Measurements from ENCODE around the gene OR2L5. TPM values are rescaled to one million over a fixed set of nuclear protein-coding genes. Genes with fewer than 3 reads are reported as not detected.

Gene OR2L5
- total RNA-seq, 1 donor from 2014 or later: not detected

GRCh38 chr1:248000169-248000568, 13.3 kb upstream of the OR2L5 start:
- no peak for DNase-seq (ENCODE audit: low read depth)
- FAIRE-seq: no peak

GRCh38 chr1:248007778-248008177, 5.7 kb upstream of the OR2L5 start:
- TF ChIP-seq, protein P1, sequence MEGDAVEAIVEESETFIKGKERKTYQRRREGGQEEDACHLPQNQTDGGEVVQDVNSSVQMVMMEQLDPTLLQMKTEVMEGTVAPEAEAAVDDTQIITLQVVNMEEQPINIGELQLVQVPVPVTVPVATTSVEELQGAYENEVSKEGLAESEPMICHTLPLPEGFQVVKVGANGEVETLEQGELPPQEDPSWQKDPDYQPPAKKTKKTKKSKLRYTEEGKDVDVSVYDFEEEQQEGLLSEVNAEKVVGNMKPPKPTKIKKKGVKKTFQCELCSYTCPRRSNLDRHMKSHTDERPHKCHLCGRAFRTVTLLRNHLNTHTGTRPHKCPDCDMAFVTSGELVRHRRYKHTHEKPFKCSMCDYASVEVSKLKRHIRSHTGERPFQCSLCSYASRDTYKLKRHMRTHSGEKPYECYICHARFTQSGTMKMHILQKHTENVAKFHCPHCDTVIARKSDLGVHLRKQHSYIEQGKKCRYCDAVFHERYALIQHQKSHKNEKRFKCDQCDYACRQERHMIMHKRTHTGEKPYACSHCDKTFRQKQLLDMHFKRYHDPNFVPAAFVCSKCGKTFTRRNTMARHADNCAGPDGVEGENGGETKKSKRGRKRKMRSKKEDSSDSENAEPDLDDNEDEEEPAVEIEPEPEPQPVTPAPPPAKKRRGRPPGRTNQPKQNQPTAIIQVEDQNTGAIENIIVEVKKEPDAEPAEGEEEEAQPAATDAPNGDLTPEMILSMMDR (IDR thresholded peaks at IDR 0.05; ENCODE audit: insufficient read depth, low read length, severe bottlenecking): no peak
- Histone ChIP-seq H3K27me3 (ENCODE audit: control insufficient read depth, insufficient read depth, low read length) (no peaks in the 10 kb centered on the region), H3K36me3 (ENCODE audit: control insufficient read depth, insufficient read depth, low read length) (no peaks in the 10 kb centered on the region), H3K4me3 (ENCODE audit: low read depth, low read length) (no peak overlapping the region)
- no peak for FAIRE-seq
- DNase-seq (ENCODE audit: low read depth): no peak

More at GRCh38 chr1:248000169-248000568, 13.3 kb upstream of the OR2L5 start:
- TF ChIP-seq, protein P1 (IDR thresholded peaks at IDR 0.05; ENCODE audit: insufficient read depth, low read length, severe bottlenecking): no peak
- Histone ChIP-seq H3K4me3 (ENCODE audit: low read depth, low read length) (no peak overlapping the region), H3K27me3 (ENCODE audit: control insufficient read depth, insufficient read depth, low read length) (no peaks in the 10 kb centered on the region), H3K36me3 (ENCODE audit: control insufficient read depth, insufficient read depth, low read length) (no peaks in the 10 kb centered on the region)

GRCh38 chr1:248009681-248010080, 3.8 kb upstream of the OR2L5 start:
- Histone ChIP-seq H3K4me3 (ENCODE audit: low read depth, low read length) (no peak overlapping the region), H3K36me3 (ENCODE audit: control insufficient read depth, insufficient read depth, low read length) (no peaks in the 10 kb centered on the region), H3K27me3 (ENCODE audit: control insufficient read depth, insufficient read depth, low read length) (no peaks in the 10 kb centered on the region)
- no peak for DNase-seq (ENCODE audit: low read depth)
- TF ChIP-seq, protein P1 (IDR thresholded peaks at IDR 0.05; ENCODE audit: insufficient read depth, low read length, severe bottlenecking): no peak
- no peak for FAIRE-seq

- DNase-seq (ENCODE audit: low read depth) (no peak), FAIRE-seq (no peak)
- TF ChIP-seq, protein P1 (IDR thresholded peaks at IDR 0.05; ENCODE audit: insufficient read depth, low read length, severe bottlenecking): no peak
- Histone ChIP-seq H3K27me3 (ENCODE audit: control insufficient read depth, insufficient read depth, low read length) (no peaks in the 10 kb centered on the region), H3K36me3 (ENCODE audit: control insufficient read depth, insufficient read depth, low read length) (no peaks in the 10 kb centered on the region), H3K4me3 (ENCODE audit: low read depth, low read length) (no peak overlapping the region)
Observed at GRCh38 chr1:248015803-248016202, 2.3 kb downstream of the OR2L5 start.

DNA sequence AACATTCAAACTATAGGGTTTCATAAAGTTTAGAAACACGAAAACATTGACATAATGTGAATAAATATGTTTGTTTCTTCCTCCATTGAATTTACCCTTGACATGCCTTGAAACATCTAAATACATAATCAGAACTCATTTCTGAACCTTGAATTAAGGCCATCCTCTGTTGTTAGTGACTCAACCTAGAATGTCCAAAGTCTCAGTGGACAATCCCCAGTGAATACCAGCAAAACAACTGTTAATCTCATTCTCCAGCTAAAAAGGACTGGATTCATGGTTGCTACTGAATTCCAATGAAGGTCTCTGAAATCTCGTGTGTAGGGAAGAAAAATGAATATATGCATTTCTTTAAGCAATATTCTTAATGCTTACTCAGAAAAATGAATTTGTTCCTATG, 16.3 kb downstream of the OR2L5 start, which contains the start of gene OR2L2:
Gene OR2L2 (plus strand): TSS at position 301 of the 400 bp plus-strand sequence. CDS start 8,198 bp downstream, outside the sequence.
- DNase-seq (ENCODE audit: low read depth) (no peak), FAIRE-seq (no peak)
- H3K36me3 ChIP-seq (ENCODE audit: control insufficient read depth, insufficient read depth, low read length): no peaks in the 10 kb centered on the region
- no peak within 1 kb of the TSS for H3K4me3 ChIP-seq (ENCODE audit: low read depth, low read length)
- H3K27me3 ChIP-seq (ENCODE audit: control insufficient read depth, insufficient read depth, low read length): no peaks in the 10 kb centered on the region
- TF ChIP-seq, protein P1 (IDR thresholded peaks at IDR 0.05; ENCODE audit: insufficient read depth, low read length, severe bottlenecking): no peak

GRCh38 chr1:248045209-248045608, 31.7 kb downstream of the OR2L5 start:
- Histone ChIP-seq H3K36me3 (ENCODE audit: control insufficient read depth, insufficient read depth, low read length) (no peaks in the 10 kb centered on the region), H3K27me3 (ENCODE audit: control insufficient read depth, insufficient read depth, low read length) (no peaks in the 10 kb centered on the region), H3K4me3 (ENCODE audit: low read depth, low read length) (no peak overlapping the region)
- DNase-seq (ENCODE audit: low read depth) (no peak), FAIRE-seq (no peak)
- TF ChIP-seq, protein P1 (IDR thresholded peaks at IDR 0.05; ENCODE audit: insufficient read depth, low read length, severe bottlenecking): no peak
